OCI-LY1 (cell line): ENCODE measurements around the gene WDSUB1.

Experiments used
- H2AFZ ChIP-seq: fragments of 200-600 bp; sonication (generic), shearing (Covaris generic); 2 replicates; pipeline ENCODE4 v1.6.0; 2014; ENCODE audit warnings: antibody characterized with exemption, mild to moderate bottlenecking, low read length
- H3F3A ChIP-seq: fragments of 200-600 bp; sonication (generic), shearing (Covaris generic); 2 replicates; pipeline ENCODE4 v1.6.0; 2014; ENCODE audit warnings: mild to moderate bottlenecking, antibody characterized with exemption, low read length, moderate library complexity; ENCODE audit not compliant: insufficient read depth
- H3K27ac ChIP-seq: fragments of 200-600 bp; sonication (generic); 2 replicates; pipeline ENCODE4 v1.5.1; 2014; ENCODE audit warnings: low read length, mixed run types, mild to moderate bottlenecking, low read depth; ENCODE audit not compliant: poor library complexity, severe bottlenecking
- H3K27me3 ChIP-seq: fragments of 200-600 bp; sonication (generic); 2 replicates; pipeline ENCODE4 v1.6.0; 2014; ENCODE audit warnings: antibody characterized with exemption, mild to moderate bottlenecking, low read length, moderate library complexity; ENCODE audit not compliant: insufficient read depth
- H3K36me3 ChIP-seq: fragments of 200-600 bp; sonication (generic); 2 replicates; pipeline ENCODE4 v1.6.1; 2014; ENCODE audit warnings: mild to moderate bottlenecking, antibody characterized with exemption, low read length, moderate library complexity, mixed read lengths; ENCODE audit not compliant: insufficient read depth
- H3K4me1 ChIP-seq: fragments of 200-600 bp; sonication (generic); 2 replicates; pipeline ENCODE4 v1.5.1; 2014; ENCODE audit warnings: mild to moderate bottlenecking, low read length, moderate library complexity; ENCODE audit not compliant: insufficient read depth, severe bottlenecking
- H3K4me2 ChIP-seq: fragments of 200-600 bp; sonication (generic), shearing (Covaris generic); 2 replicates; pipeline ENCODE4 v1.6.1; 2014; ENCODE audit warnings: low read length
- H3K4me3 ChIP-seq: fragments of 200-600 bp; sonication (generic); 2 replicates; pipeline ENCODE4 v1.5.1; 2014; ENCODE audit warnings: low read length, low read depth, mild to moderate bottlenecking, mixed read lengths; ENCODE audit not compliant: poor library complexity, severe bottlenecking
- H3K79me2 ChIP-seq: fragments of 200-600 bp; shearing (Covaris generic); 2 replicates; pipeline ENCODE4 v1.6.1; 2016; ENCODE audit warnings: mixed run types, low read length, mixed read lengths; ENCODE audit not compliant: insufficient read depth
- H3K9ac ChIP-seq: fragments of 200-600 bp; sonication (generic), shearing (Covaris generic); 2 replicates; pipeline ENCODE4 v1.6.1; 2014; ENCODE audit warnings: mild to moderate bottlenecking, low read length, mixed read lengths
- H3K9me2 ChIP-seq: fragments of 200-600 bp; sonication (generic), shearing (Covaris generic); 2 replicates; pipeline ENCODE4 v1.6.1; 2014; ENCODE audit warnings: low read depth, mild to moderate bottlenecking, low read length, mixed read lengths
- H3K9me3 ChIP-seq: fragments of 200-600 bp; shearing (Covaris generic); 2 replicates; pipeline ENCODE4 v1.6.1; 2014; ENCODE audit warnings: low read length, mixed read lengths
- H4K20me1 ChIP-seq: fragments of 200-600 bp; sonication (generic), shearing (Covaris generic); 2 replicates; pipeline ENCODE4 v1.6.0; 2016; ENCODE audit warnings: mild to moderate bottlenecking, low read length; ENCODE audit not compliant: insufficient read depth
- EZH2 ChIP-seq: fragments of 200-600 bp; sonication (generic), shearing (Covaris generic); IDR thresholded peaks from 2 replicates; pipeline ENCODE4 v1.8.0; 2017; ENCODE audit warnings: borderline replicate concordance, mixed run types, mild to moderate bottlenecking, antibody characterized with exemption, low read length, moderate library complexity, mixed read lengths
- TF ChIP-seq, protein P1 (sequence below): fragments of 200-600 bp; sonication (generic), shearing (Covaris generic); IDR thresholded peaks from 2 replicates; pipeline ENCODE4 v1.5.1; 2017; ENCODE audit warnings: mild to moderate bottlenecking, antibody characterized with exemption, low read length, moderate library complexity, mixed read lengths

The WDSUB1 gene

DNA sequence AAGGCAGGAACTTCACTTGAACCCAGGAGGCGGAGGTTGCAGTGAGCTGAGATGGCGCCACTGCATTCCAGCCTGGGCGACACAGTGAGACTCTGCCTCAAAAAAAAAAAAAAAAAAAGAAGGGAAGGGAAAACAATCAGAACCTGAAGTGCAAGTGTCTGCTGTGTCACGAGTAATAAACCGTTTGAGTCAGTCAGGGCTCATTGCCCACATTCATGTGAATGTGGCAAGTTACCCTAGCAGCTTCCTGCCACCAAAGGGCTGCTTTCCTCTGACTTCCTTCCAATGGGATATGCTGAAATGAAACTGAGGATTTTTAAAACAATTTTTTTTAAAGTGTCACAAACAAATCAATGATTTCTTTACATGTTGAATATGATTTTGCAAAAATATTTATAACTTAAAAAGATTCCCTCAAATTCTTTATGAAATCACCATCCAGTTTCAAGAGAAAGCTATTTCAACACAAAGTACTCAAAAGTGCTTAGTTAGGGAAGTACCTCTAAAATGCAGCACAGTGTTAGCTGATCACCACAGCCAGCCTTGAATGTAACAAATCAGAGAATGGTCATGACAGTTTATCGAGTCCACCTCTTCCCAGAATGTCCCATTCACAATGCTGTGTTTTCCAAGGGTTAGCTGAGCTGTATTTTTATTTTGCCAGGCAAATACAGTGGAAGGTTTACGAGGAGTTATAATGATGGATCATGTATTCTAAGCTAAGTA, 36.4 kb downstream of the WDSUB1 start:
- peaks cover 40% of the 10 kb centered on the region for H3K36me3 ChIP-seq
- no peaks in the 10 kb centered on the region for H3K79me2 ChIP-seq
- H3K27ac ChIP-seq, result peak overlapping the region; percentile 49
- H4K20me1 ChIP-seq, result no peaks in the 10 kb centered on the region
- H3K27me3 ChIP-seq, result no peaks in the 10 kb centered on the region
- H3K4me2 ChIP-seq, result no peak overlapping the region
- no peaks in the 10 kb centered on the region for H3F3A ChIP-seq
- H3K4me3 ChIP-seq, result no peak overlapping the region
- H3K4me1 ChIP-seq, result peaks cover 23% of the 10 kb centered on the region
- no peaks in the 10 kb centered on the region for H3K9me2 ChIP-seq
- no peak for TF ChIP-seq EZH2
- TF ChIP-seq, protein P1, sequence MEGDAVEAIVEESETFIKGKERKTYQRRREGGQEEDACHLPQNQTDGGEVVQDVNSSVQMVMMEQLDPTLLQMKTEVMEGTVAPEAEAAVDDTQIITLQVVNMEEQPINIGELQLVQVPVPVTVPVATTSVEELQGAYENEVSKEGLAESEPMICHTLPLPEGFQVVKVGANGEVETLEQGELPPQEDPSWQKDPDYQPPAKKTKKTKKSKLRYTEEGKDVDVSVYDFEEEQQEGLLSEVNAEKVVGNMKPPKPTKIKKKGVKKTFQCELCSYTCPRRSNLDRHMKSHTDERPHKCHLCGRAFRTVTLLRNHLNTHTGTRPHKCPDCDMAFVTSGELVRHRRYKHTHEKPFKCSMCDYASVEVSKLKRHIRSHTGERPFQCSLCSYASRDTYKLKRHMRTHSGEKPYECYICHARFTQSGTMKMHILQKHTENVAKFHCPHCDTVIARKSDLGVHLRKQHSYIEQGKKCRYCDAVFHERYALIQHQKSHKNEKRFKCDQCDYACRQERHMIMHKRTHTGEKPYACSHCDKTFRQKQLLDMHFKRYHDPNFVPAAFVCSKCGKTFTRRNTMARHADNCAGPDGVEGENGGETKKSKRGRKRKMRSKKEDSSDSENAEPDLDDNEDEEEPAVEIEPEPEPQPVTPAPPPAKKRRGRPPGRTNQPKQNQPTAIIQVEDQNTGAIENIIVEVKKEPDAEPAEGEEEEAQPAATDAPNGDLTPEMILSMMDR, result no peak
- H2AFZ ChIP-seq, result no peak overlapping the region
- H3K9me3 ChIP-seq, result peaks cover 9% of the 10 kb centered on the region
- H3K9ac ChIP-seq, result no peak overlapping the region

DNA sequence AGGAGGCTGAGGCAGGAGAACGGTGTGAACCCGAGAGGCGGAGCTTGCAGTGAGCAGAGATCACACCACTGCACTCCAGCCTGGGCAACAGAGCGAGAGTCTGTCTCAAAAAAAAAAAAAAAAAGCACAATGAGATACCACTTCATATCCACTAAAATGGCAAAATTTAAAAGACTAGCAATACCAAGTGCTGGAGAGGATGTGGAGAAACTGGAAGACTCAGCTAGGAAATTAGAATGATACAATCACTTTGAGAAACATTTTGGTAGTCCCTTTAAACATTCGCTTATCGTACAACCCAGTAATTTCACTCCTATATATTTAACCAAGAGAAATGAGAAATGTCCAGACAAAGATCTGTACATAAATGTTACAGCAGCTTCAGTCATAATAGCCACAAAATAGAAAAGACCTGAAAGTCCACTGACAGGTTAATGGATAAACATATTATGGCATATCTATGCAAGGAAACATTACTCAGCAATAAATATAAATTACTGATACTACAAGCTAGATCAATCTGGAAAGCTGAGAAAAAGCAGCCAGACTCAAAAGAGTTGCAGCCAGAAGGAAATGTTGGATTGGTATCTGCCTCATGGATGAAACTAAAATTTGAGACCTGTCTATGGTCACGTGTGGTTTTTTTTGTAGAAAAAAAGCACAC, 40.0 kb downstream of the WDSUB1 start:
- Histone ChIP-seq H3K27ac (no peak overlapping the region), H4K20me1 (no peaks in the 10 kb centered on the region), H3F3A (no peaks in the 10 kb centered on the region), H3K9ac (no peak overlapping the region), H3K4me1 (peaks cover 17% of the 10 kb centered on the region), H3K4me3 (no peak overlapping the region), H3K36me3 (peaks cover 29% of the 10 kb centered on the region), H3K4me2 (no peak overlapping the region), H3K9me2 (no peaks in the 10 kb centered on the region), H3K79me2 (no peaks in the 10 kb centered on the region), H2AFZ (no peak overlapping the region), H3K9me3 (peaks cover 9% of the 10 kb centered on the region), H3K27me3 (no peaks in the 10 kb centered on the region)
- TF ChIP-seq, protein P1, result no peak
- no peak for TF ChIP-seq EZH2

DNA sequence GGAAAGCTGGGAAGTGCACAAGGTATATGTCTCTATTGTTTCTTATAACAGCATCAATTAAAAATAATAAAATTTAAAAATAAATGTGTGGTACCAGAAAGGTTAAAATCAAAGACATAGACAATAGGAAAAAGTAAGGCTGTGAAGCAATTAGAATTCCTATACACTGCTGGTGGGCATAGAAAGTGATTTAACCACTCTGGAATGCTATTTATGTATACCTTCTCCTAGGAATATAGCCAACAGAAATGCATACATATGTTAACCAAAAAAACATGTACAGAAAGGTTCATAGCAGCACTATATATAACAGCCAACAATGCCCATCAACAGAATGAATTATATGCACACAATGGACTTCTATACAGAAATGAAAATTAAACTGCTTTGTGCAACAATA, 43.0 kb downstream of the WDSUB1 start:
- H3K9me3 ChIP-seq, result peaks cover 9% of the 10 kb centered on the region
- H3K36me3 ChIP-seq, result peaks cover 45% of the 10 kb centered on the region
- no peaks in the 10 kb centered on the region for H3K27me3 ChIP-seq
- TF ChIP-seq, protein P1, result no peak
- no peak for TF ChIP-seq EZH2
- no peak overlapping the region for H3K4me3 ChIP-seq
- no peaks in the 10 kb centered on the region for H3F3A ChIP-seq
- H3K9me2 ChIP-seq, result no peaks in the 10 kb centered on the region
- H2AFZ ChIP-seq, result no peak overlapping the region
- no peak overlapping the region for H3K4me2 ChIP-seq
- H3K4me1 ChIP-seq, result no peaks in the 10 kb centered on the region
- no peaks in the 10 kb centered on the region for H4K20me1 ChIP-seq
- H3K27ac ChIP-seq, result no peak overlapping the region
- no peak overlapping the region for H3K9ac ChIP-seq
- no peaks in the 10 kb centered on the region for H3K79me2 ChIP-seq
